Liver (tissue), 9 donors: ENCODE data around the gene EXD3. TPM values are rescaled to one million over a fixed set of nuclear protein-coding genes. Genes with fewer than 3 reads are reported as not detected.

ENCODE experiments used
- DNase-seq: peaks from one replicate; pipeline ENCODE4 v3.0.0-alpha.2; 2017; ENCODE audit warnings: low spot score
- H3K27ac ChIP-seq, 2 donors: one replicate each; pipeline ENCODE4 v1.7.0; 2013; ENCODE audit warnings: inconsistent platforms in 2 of 2, low read length in 2 of 2, control low read depth in 1 of 2, low read depth in 1 of 2, mild to moderate bottlenecking in 1 of 2
- H3K27me3 ChIP-seq, 4 donors: one replicate each; pipeline versions ENCODE4 v1.6.1 to v1.7.0; 2013; ENCODE audit warnings: low read length in 3 of 4, inconsistent platforms in 1 of 4, mild to moderate bottlenecking in 1 of 4, moderate library complexity in 1 of 4; ENCODE audit not compliant: control insufficient read depth in 4 of 4, insufficient read depth in 4 of 4
- H3K36me3 ChIP-seq, 4 donors: one replicate each; pipeline versions ENCODE4 v1.6.1 to v1.7.0; 2013; ENCODE audit warnings: low read length in 3 of 4, mild to moderate bottlenecking in 3 of 4, low read depth in 1 of 4, moderate library complexity in 1 of 4; ENCODE audit not compliant: control insufficient read depth in 4 of 4, insufficient read depth in 3 of 4
- H3K4me1 ChIP-seq, 4 donors: one replicate each; pipeline versions ENCODE4 v1.6.1 to v1.7.0; 2013; ENCODE audit warnings: low read length in 3 of 4, mild to moderate bottlenecking in 3 of 4, moderate library complexity in 1 of 4; ENCODE audit not compliant: control insufficient read depth in 4 of 4, insufficient read depth in 4 of 4
- H3K4me3 ChIP-seq, 3 donors: one replicate each; pipeline versions ENCODE4 v1.6.1 to v1.7.0; 2013; ENCODE audit warnings: low read length in 3 of 3, control low read depth in 1 of 3, low read depth in 1 of 3, mild to moderate bottlenecking in 1 of 3
- H3K9ac ChIP-seq, 2 donors: one replicate each; pipeline ENCODE4 v1.7.0; 2013; ENCODE audit warnings: low read length in 2 of 2, mild to moderate bottlenecking in 2 of 2, moderate library complexity in 2 of 2, control low read depth in 1 of 2, low read depth in 1 of 2
- H3K9me3 ChIP-seq, 4 donors: one replicate each; pipeline versions ENCODE4 v1.6.1 to v1.7.0; 2013; ENCODE audit warnings: low read length in 3 of 4; ENCODE audit not compliant: control insufficient read depth in 4 of 4
- ATF3 ChIP-seq: IDR thresholded peaks from 2 replicates; pipeline ENCODE4 v1.6.1; 2016; ENCODE audit warnings: antibody characterized with exemption
- EGR1 ChIP-seq, 2 donors: IDR thresholded peaks; 2 replicates each; pipeline ENCODE4 v1.6.1; 2016 to 2018; ENCODE audit warnings: antibody characterized with exemption in 2 of 2, low read depth in 2 of 2
- FOXA1 ChIP-seq: IDR thresholded peaks from 2 replicates; pipeline ENCODE4 v1.6.1; 2016; ENCODE audit warnings: antibody characterized with exemption
- FOXA2 ChIP-seq: IDR thresholded peaks from 2 replicates; pipeline ENCODE4 v1.6.1; 2016; ENCODE audit warnings: antibody characterized with exemption
- HNF4A ChIP-seq, 2 donors: conservative IDR thresholded peaks; 2 replicates each; pipeline ENCODE4 v1.6.1; 2016; ENCODE audit warnings: antibody characterized with exemption in 2 of 2, mild to moderate bottlenecking in 2 of 2
- NR2F2 ChIP-seq: IDR thresholded peaks from 2 replicates; pipeline ENCODE4 v1.6.1; 2016; ENCODE audit warnings: antibody characterized with exemption
- RAD21 ChIP-seq, 2 donors: IDR thresholded peaks; 2 replicates each; pipeline ENCODE4 v1.6.1; 2016; ENCODE audit warnings: antibody characterized with exemption in 2 of 2, mild to moderate bottlenecking in 2 of 2
- REST ChIP-seq: IDR thresholded peaks from 2 replicates; pipeline ENCODE4 v1.6.1; 2016; ENCODE audit warnings: antibody characterized with exemption, mild to moderate bottlenecking
- TAF1 ChIP-seq: conservative IDR thresholded peaks from 2 replicates; pipeline ENCODE4 v1.6.1; 2016; ENCODE audit warnings: antibody characterized with exemption, mild to moderate bottlenecking
- YY1 ChIP-seq: IDR thresholded peaks from 2 replicates; pipeline ENCODE4 v1.6.1; 2016; ENCODE audit warnings: antibody characterized with exemption, mild to moderate bottlenecking
- ZBTB33 ChIP-seq: IDR thresholded peaks from 2 replicates; pipeline ENCODE4 v1.6.1; 2016; ENCODE audit warnings: antibody characterized with exemption
- WGBS: extraction: QIAGEN DNeasy Blood & Tissue Kit; methylation state at CpG from one replicate; pipeline ENCODE4 v1.1.7; 2013; 5-methylcytosine and 5-hydroxymethylcytosine counted together
- polyA plus RNA-seq, 2 donors: library from polyadenylated mRNA; stranded (reverse) in 1 of 2; unstranded in 1 of 2; fragments of 200-250 nt in 1 of 2; fragments of >200 nt in 1 of 2; fragmentation: Nextera tagmentation in 1 of 2; extraction: Ambion mirVana in 1 of 2; gene quantifications; one replicate each; pipeline versions ENCODE4 v1.2.1 to v1.2.3, GENCODE V29; 2013 to 2015
- total RNA-seq, 2 donors: library from RNA; depleted of rRNA; stranded (reverse); fragments of >200 nt; gene quantifications; one replicate each; pipeline ENCODE4 v1.2.3, GENCODE V29; 2014
- donor health status: healthy.
- donor health status: healthy.
- donor health status: healthy.
- donor health status: healthy.
- donor health status: healthy.

The EXD3 gene
- total and polyA plus RNA-seq, 4 donors: 2.5 to 6.7 (median 3.7) TPM

GRCh38 chr9:137457406-137458193 lies 34.6 kb upstream of the EXD3 start:
- no peak for DNase-seq
- no peaks in the 10 kb centered on the region for H3K27me3 ChIP-seq
- no peaks in the 10 kb centered on the region for H3K9me3 ChIP-seq
- peaks cover 0 to 2% (median 1%) of the 10 kb centered on the region in 4 donors for H3K36me3 ChIP-seq
- H3K9ac ChIP-seq: peak overlapping the region in 1 of 2 donors; percentile 66
- peaks cover 24 to 53% (median 39%) of the 10 kb centered on the region in 4 donors for H3K4me1 ChIP-seq
- H3K27ac ChIP-seq: no peak overlapping the region
- TF ChIP-seq FOXA2 (no peak), REST (no peak), ZBTB33 (no peak), FOXA1 (no peak), TAF1 (no peak)
- no peak overlapping the region for H3K4me3 ChIP-seq
- WGBS: 93% methylated on average over 44 of the region's 44 CpGs

GRCh38 chr9:137456864-137457405 lies 34.0 kb upstream of the EXD3 start:
- TF ChIP-seq HNF4A (conservative IDR thresholded peaks at IDR 0.05) (no peak), RAD21 (IDR thresholded peaks at IDR 0.05) (no peak), EGR1 (IDR thresholded peaks at IDR 0.05; ENCODE audit: low read depth in 2 of 2) (no peak), YY1 (no peak), REST (no peak), NR2F2 (no peak), ATF3 (no peak), FOXA1 (no peak)
- Histone ChIP-seq H3K9ac (no peak overlapping the region), H3K27me3 (no peaks in the 10 kb centered on the region), H3K4me3 (no peak overlapping the region), H3K27ac (no peak overlapping the region), H3K9me3 (no peaks in the 10 kb centered on the region), H3K4me1 (peaks cover 24 to 53% (median 39%) of the 10 kb centered on the region in 4 donors), H3K36me3 (peaks cover 0 to 2% (median 1%) of the 10 kb centered on the region in 4 donors)
- no peak for DNase-seq
- 96% methylated on average over 10 of the region's 10 CpGs for WGBS
